ENCODE data around the gene SYT8. TPM values are rescaled to one million over a fixed set of nuclear protein-coding genes. Genes with fewer than 3 reads are reported as not detected.

Gene SYT8
- total and polyA plus RNA-seq, 2 donors from 2014 or later = 1.2 to 1.7 TPM

GRCh38 chr11:1838077-1838425 lies 3.3 kb downstream of the SYT8 start:
- no peak overlapping the region for H3K27ac ChIP-seq (ENCODE audit: low read depth in 2 of 2, low read length in 2 of 2)
- intact Hi-C loops (cut with DNase I) = loop anchor here (10.0 kb wide), 1 partner anchor 317 kb away; no protein-coding TSS in a partner anchor
- TF ChIP-seq CTCF (IDR thresholded peaks at IDR 0.05; ENCODE audit: borderline replicate concordance, extremely low read depth, insufficient read depth) = no peak
- no peak overlapping the region for H3K4me3 ChIP-seq (ENCODE audit: low read length in 3 of 3)
- no peak overlapping the region for H3K9ac ChIP-seq (ENCODE audit: low read length in 3 of 3)
- peak in 1 of 5 donors; percentile 38 for DNase-seq
- no peaks in the 10 kb centered on the region for H3K9me3 ChIP-seq (ENCODE audit: control insufficient read depth in 2 of 3, insufficient read depth in 1 of 3, low read length in 3 of 3)
- FAIRE-seq = no peak
- H3K36me3 ChIP-seq (ENCODE audit: control insufficient read depth in 2 of 3, insufficient read depth in 3 of 3, low read length in 3 of 3) = no peaks in the 10 kb centered on the region
- peaks cover 0 to 8% (median 0%) of the 10 kb centered on the region in 3 donors for H3K4me1 ChIP-seq (ENCODE audit: control insufficient read depth in 2 of 3, insufficient read depth in 2 of 3, low read depth in 1 of 3, low read length in 3 of 3)
- no peaks in the 10 kb centered on the region for H3K27me3 ChIP-seq (ENCODE audit: control insufficient read depth, insufficient read depth, low read length)

GRCh38 chr11:1838426-1839144 lies 3.8 kb downstream of the SYT8 start, which contains the start of gene TNNI2:
Gene TNNI2, plus strand, starts transcription at chr11:1838981. Its CDS starts 716 bp downstream, at chr11:1839697.
- Histone ChIP-seq H3K4me3 (ENCODE audit: low read length in 3 of 3) (no peak within 1 kb of the TSS), H3K9me3 (ENCODE audit: control insufficient read depth in 2 of 3, insufficient read depth in 1 of 3, low read length in 3 of 3) (no peaks in the 10 kb centered on the region), H3K27ac (ENCODE audit: low read depth in 2 of 2, low read length in 2 of 2) (no peak within 1 kb of the TSS), H3K4me1 (ENCODE audit: control insufficient read depth in 2 of 3, insufficient read depth in 2 of 3, low read depth in 1 of 3, low read length in 3 of 3) (peaks cover 0 to 8% (median 0%) of the 10 kb centered on the region in 3 donors), H3K36me3 (ENCODE audit: control insufficient read depth in 2 of 3, insufficient read depth in 3 of 3, low read length in 3 of 3) (no peaks in the 10 kb centered on the region), H3K9ac (ENCODE audit: low read length in 3 of 3) (no peak within 1 kb of the TSS), H3K27me3 (ENCODE audit: control insufficient read depth, insufficient read depth, low read length) (no peaks in the 10 kb centered on the region)
- DNase-seq (peak in 1 of 5 donors; percentile 74), FAIRE-seq (no peak)
- TF ChIP-seq CTCF (IDR thresholded peaks at IDR 0.05; ENCODE audit: borderline replicate concordance, extremely low read depth, insufficient read depth) = no peak
- intact Hi-C loops (cut with DNase I) = loop anchor here (10.0 kb wide), 1 partner anchor 316 kb away; no protein-coding TSS in a partner anchor

GRCh38 chr11:1839204-1839923 lies 4.6 kb downstream of the SYT8 start:
- no peak for FAIRE-seq
- H3K4me1 ChIP-seq (ENCODE audit: control insufficient read depth in 2 of 3, insufficient read depth in 2 of 3, low read depth in 1 of 3, low read length in 3 of 3) = peaks cover 0 to 11% (median 0%) of the 10 kb centered on the region in 3 donors
- no peak overlapping the region for H3K27ac ChIP-seq (ENCODE audit: low read depth in 2 of 2, low read length in 2 of 2)

More at GRCh38 chr11:1839204-1839923, 4.6 kb downstream of the SYT8 start:
- H3K27me3 ChIP-seq (ENCODE audit: control insufficient read depth, insufficient read depth, low read length) = no peaks in the 10 kb centered on the region
- H3K9me3 ChIP-seq (ENCODE audit: control insufficient read depth in 2 of 3, insufficient read depth in 1 of 3, low read length in 3 of 3) = no peaks in the 10 kb centered on the region
- no peak overlapping the region for H3K9ac ChIP-seq (ENCODE audit: low read length in 3 of 3)
- H3K4me3 ChIP-seq (ENCODE audit: low read length in 3 of 3) = no peak overlapping the region
- H3K36me3 ChIP-seq (ENCODE audit: control insufficient read depth in 2 of 3, insufficient read depth in 3 of 3, low read length in 3 of 3) = no peaks in the 10 kb centered on the region
- no peak for TF ChIP-seq CTCF (IDR thresholded peaks at IDR 0.05; ENCODE audit: borderline replicate concordance, extremely low read depth, insufficient read depth)
- intact Hi-C loops (cut with DNase I) = loop anchor here (10.0 kb wide), 1 partner anchor 315 kb away; no protein-coding TSS in a partner anchor
- no peak for DNase-seq
